ENCODE results near the gene SURF6. TPM values are rescaled to one million over a fixed set of nuclear protein-coding genes. Genes with fewer than 3 reads are reported as not detected.

SURF6 gene
- total and polyA plus RNA-seq, 2 experiments from 2014 or later, result 20.2 to 24.3 TPM

DNA sequence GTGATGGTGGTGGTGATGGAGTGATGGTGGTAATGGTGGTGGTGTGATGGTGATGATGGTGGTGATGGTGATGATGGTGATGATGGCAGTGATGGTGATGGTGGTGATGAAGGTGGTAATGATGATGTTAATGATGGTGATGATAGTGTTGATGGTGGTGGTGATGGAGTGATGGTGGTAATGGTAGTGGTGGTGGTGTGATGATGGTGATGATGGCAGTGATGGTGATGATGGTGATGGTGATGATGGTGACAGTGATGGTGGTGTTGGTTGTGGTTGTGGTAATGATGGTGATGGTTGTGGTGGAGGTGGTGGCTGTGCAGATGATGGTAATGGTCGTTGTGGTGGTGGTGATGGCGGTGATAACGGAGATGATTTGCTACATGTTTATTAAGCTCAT is 47.5 kb upstream of the SURF6 start:
- H3K4me2 ChIP-seq, result no peak overlapping the region
- H3K4me3 ChIP-seq, result no peak overlapping the region
- no peaks in the 10 kb centered on the region for H3K79me2 ChIP-seq
- H3K9me2 ChIP-seq (replicated peaks; ENCODE audit: insufficient read depth), result no peaks in the 10 kb centered on the region
- H3K9me3 ChIP-seq (ENCODE audit: low read depth), result no peaks in the 10 kb centered on the region
- H3K27me3 ChIP-seq, result no peaks in the 10 kb centered on the region
- 96% methylated on average over 3 of the region's 3 CpGs for WGBS (ENCODE audit: low lambda C conversion rate, missing lambda C conversion rate)
- TF ChIP-seq, protein P1, sequence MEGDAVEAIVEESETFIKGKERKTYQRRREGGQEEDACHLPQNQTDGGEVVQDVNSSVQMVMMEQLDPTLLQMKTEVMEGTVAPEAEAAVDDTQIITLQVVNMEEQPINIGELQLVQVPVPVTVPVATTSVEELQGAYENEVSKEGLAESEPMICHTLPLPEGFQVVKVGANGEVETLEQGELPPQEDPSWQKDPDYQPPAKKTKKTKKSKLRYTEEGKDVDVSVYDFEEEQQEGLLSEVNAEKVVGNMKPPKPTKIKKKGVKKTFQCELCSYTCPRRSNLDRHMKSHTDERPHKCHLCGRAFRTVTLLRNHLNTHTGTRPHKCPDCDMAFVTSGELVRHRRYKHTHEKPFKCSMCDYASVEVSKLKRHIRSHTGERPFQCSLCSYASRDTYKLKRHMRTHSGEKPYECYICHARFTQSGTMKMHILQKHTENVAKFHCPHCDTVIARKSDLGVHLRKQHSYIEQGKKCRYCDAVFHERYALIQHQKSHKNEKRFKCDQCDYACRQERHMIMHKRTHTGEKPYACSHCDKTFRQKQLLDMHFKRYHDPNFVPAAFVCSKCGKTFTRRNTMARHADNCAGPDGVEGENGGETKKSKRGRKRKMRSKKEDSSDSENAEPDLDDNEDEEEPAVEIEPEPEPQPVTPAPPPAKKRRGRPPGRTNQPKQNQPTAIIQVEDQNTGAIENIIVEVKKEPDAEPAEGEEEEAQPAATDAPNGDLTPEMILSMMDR (IDR thresholded peaks at IDR 0.05; ENCODE audit: poor library complexity), result no peak
- TF ChIP-seq EZH2phosphoT487 (IDR thresholded peaks at IDR 0.05; ENCODE audit: low read depth, severe bottlenecking, unreplicated experiment), result no peak
- TF ChIP-seq EZH2 (IDR thresholded peaks at IDR 0.05; ENCODE audit: borderline replicate concordance), result no peak
- H3K36me3 ChIP-seq (replicated peaks; ENCODE audit: insufficient read depth, low read depth), result no peaks in the 10 kb centered on the region
- no peak for DNase-seq (ENCODE audit: low spot score)
- H4K20me1 ChIP-seq (ENCODE audit: insufficient read depth, poor library complexity, severe bottlenecking), result no peaks in the 10 kb centered on the region
- no peak overlapping the region for H2AFZ ChIP-seq
- H3K27ac ChIP-seq, result no peak overlapping the region
- no peaks in the 10 kb centered on the region for H3K4me1 ChIP-seq (ENCODE audit: insufficient read depth)

DNA sequence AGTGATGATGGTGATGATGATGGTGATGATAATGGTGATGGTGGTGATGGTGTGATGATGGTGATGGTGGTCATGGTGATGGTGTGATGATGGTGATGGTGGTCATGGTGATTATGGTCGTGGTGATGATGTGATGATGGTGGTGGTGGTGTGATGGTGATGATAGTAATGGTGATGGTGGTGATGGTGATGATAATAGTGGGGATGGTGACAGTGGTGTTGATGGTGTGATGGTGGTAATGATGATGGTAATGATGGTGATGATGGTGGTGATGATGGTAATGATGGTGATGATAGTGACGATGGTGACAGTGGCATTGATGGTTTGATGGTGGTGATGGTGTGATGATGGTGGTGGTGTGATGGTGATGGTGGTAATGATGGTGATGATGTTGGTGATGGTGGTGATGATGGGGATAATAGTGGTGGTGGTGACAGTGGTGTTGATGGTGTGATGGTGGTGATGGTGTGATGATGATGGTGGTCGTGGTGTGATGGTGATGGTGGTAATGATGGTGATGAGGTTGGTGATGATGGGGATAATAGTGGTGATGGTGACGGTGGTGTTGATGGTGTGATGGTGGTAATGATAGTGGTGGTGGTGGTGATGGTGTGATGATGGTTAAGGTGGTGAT is 46.6 kb upstream of the SURF6 start:
- Histone ChIP-seq H4K20me1 (ENCODE audit: insufficient read depth, poor library complexity, severe bottlenecking) (no peaks in the 10 kb centered on the region), H3K9me2 (replicated peaks; ENCODE audit: insufficient read depth) (no peaks in the 10 kb centered on the region), H3K4me2 (no peak overlapping the region), H3K79me2 (no peaks in the 10 kb centered on the region), H3K27ac (no peak overlapping the region), H2AFZ (no peak overlapping the region), H3K36me3 (replicated peaks; ENCODE audit: insufficient read depth, low read depth) (no peaks in the 10 kb centered on the region), H3K9me3 (ENCODE audit: low read depth) (no peaks in the 10 kb centered on the region), H3K4me3 (no peak overlapping the region), H3K27me3 (no peaks in the 10 kb centered on the region), H3K4me1 (ENCODE audit: insufficient read depth) (no peaks in the 10 kb centered on the region)
- WGBS (ENCODE audit: low lambda C conversion rate, missing lambda C conversion rate), result 97% methylated on average over 4 of the region's 4 CpGs
- no peak for TF ChIP-seq EZH2 (IDR thresholded peaks at IDR 0.05; ENCODE audit: borderline replicate concordance)
- DNase-seq (ENCODE audit: low spot score), result no peak

DNA sequence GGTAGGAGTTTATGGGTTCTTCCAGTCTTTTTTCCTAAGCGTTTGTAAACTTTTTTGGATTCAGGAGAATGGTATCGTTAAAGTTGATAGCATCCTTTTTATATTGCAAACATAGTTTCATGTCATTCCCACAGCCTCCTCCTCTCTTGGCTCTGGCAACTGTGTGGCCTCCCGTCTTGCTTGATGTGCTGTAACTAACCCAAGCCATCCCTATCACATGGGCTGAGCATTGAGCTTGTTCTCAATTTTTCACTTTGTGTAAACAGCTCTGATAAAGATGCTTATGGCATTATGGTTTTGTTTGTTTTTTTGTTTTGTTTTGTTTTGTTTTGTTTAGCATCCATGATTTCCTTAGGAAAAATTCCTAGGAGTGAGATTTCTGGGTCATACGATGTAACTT is 44.7 kb upstream of the SURF6 start:
- 81% methylated on average over 4 of the region's 4 CpGs for WGBS (ENCODE audit: low lambda C conversion rate, missing lambda C conversion rate)
- Histone ChIP-seq H4K20me1 (ENCODE audit: insufficient read depth, poor library complexity, severe bottlenecking) (no peaks in the 10 kb centered on the region), H3K36me3 (replicated peaks; ENCODE audit: insufficient read depth, low read depth) (no peaks in the 10 kb centered on the region), H3K27me3 (no peaks in the 10 kb centered on the region), H3K9me3 (ENCODE audit: low read depth) (no peaks in the 10 kb centered on the region), H3K4me3 (no peak overlapping the region), H3K79me2 (no peaks in the 10 kb centered on the region), H3K27ac (no peak overlapping the region), H3K9me2 (replicated peaks; ENCODE audit: insufficient read depth) (no peaks in the 10 kb centered on the region), H3K4me2 (no peak overlapping the region), H3K4me1 (ENCODE audit: insufficient read depth) (no peaks in the 10 kb centered on the region), H2AFZ (no peak overlapping the region)
- TF ChIP-seq EZH2 (IDR thresholded peaks at IDR 0.05; ENCODE audit: borderline replicate concordance), result no peak
- TF ChIP-seq, protein P1 (IDR thresholded peaks at IDR 0.05; ENCODE audit: poor library complexity), result no peak
- no peak for TF ChIP-seq EZH2phosphoT487 (IDR thresholded peaks at IDR 0.05; ENCODE audit: low read depth, severe bottlenecking, unreplicated experiment)
- no peak for DNase-seq (ENCODE audit: low spot score)

DNA sequence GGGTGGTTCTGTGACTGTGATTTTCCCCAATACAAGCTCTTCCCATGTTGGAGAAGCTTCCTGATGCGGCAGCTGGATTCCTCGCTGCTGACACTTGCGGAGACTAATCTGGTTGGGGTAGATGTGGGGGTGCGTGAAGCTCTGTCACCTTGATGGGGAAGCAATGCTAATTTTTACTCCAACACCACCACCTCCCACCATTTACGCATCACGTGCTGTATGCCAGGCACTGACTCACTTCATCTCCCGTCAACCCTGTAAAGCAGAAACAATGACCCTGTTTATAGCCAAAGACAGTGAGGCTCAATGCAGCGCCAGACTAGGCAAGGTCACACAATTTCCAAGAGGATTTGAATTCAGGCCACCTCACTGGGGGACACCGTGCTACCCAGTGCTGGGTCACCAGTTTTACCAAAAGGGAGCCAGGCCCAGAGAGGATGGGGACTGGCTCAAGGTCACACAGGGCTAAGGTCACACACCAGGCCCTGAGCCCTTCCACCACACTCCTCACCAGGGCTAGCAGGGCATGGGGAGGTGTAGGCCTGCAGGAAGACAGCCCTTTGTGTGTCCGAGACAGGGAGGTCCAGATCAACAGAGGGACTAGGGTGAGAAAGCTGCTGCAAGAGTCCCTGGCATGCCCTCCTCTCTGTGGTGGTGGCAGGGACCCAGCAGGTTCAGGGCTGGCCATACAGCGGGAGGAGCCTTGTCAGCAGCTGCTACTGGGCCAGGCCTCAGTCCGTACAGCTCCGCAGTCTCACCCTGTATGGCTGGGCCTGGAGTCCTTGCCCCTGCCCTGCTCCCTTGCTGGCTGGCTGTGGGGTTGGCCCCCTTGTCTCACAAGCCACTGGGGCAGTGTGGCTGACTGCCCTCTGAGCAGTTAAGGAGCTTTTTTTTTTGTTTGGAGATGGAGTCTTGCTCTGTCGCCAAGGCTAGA is 43.4 kb upstream of the SURF6 start:
- WGBS (ENCODE audit: low lambda C conversion rate, missing lambda C conversion rate), result 91% methylated on average over 14 of the region's 14 CpGs
- Histone ChIP-seq H3K36me3 (replicated peaks; ENCODE audit: insufficient read depth, low read depth) (no peaks in the 10 kb centered on the region), H3K9me2 (replicated peaks; ENCODE audit: insufficient read depth) (no peaks in the 10 kb centered on the region), H3K4me3 (no peak overlapping the region), H3K27me3 (no peaks in the 10 kb centered on the region), H3K27ac (no peak overlapping the region), H3K9me3 (ENCODE audit: low read depth) (no peaks in the 10 kb centered on the region), H3K4me1 (ENCODE audit: insufficient read depth) (peaks cover 2% of the 10 kb centered on the region), H4K20me1 (ENCODE audit: insufficient read depth, poor library complexity, severe bottlenecking) (peaks cover 7% of the 10 kb centered on the region), H3K4me2 (no peak overlapping the region), H2AFZ (no peak overlapping the region), H3K79me2 (peaks cover 13% of the 10 kb centered on the region)
- TF ChIP-seq EZH2 (IDR thresholded peaks at IDR 0.05; ENCODE audit: borderline replicate concordance), result no peak
- no peak for TF ChIP-seq EZH2phosphoT487 (IDR thresholded peaks at IDR 0.05; ENCODE audit: low read depth, severe bottlenecking, unreplicated experiment)
- TF ChIP-seq, protein P1 (IDR thresholded peaks at IDR 0.05; ENCODE audit: poor library complexity), result no peak
- DNase-seq (ENCODE audit: low spot score), result no peak
